Keratinocyte (primary cell): ENCODE results near the gene ITSN1. TPM values are rescaled to one million over a fixed set of nuclear protein-coding genes. Genes with fewer than 3 reads are reported as not detected.

Source experiments
- DNase-seq: peaks from one replicate; pipeline ENCODE4 v3.0.0-alpha.2; 2011; ENCODE audit warnings: low read depth, missing footprints, low spot score
- FAIRE-seq: peaks from 2 replicates; lab custom pipeline; 2011; peaks lifted over from hg19 to GRCh38; lab: Jason Lieb, UNC
- H2AFZ ChIP-seq: 2 replicates; pipeline ENCODE4 v1.6.0; 2012; ENCODE audit warnings: low read length, control low read depth, inconsistent platforms; ENCODE audit not compliant: control insufficient read depth
- H3K27ac ChIP-seq: 2 replicates; pipeline ENCODE4 v1.5.1; 2011; ENCODE audit warnings: low read length; ENCODE audit not compliant: control insufficient read depth, insufficient read depth
- H3K27me3 ChIP-seq: 3 replicates; pipeline ENCODE4 v1.6.0; 2011; ENCODE audit warnings: low read length; ENCODE audit not compliant: control insufficient read depth, insufficient read depth; ENCODE audit errors: extremely low read depth
- H3K36me3 ChIP-seq, 2 experiments: 2 replicates in 1 of 2; 3 replicates in 1 of 2; pipeline ENCODE4 v1.5.1; 2011; ENCODE audit warnings: low read length in 2 of 2, mild to moderate bottlenecking in 1 of 2; ENCODE audit not compliant: control insufficient read depth in 2 of 2, insufficient read depth in 2 of 2; ENCODE audit errors: extremely low read depth in 1 of 2
- H3K4me1 ChIP-seq: 3 replicates; pipeline ENCODE4 v1.5.1; 2011; ENCODE audit warnings: low read length; ENCODE audit not compliant: control insufficient read depth, insufficient read depth; ENCODE audit errors: extremely low read depth
- H3K4me2 ChIP-seq: 3 replicates; pipeline ENCODE4 v1.6.0; 2011; ENCODE audit warnings: low read depth, low read length; ENCODE audit not compliant: control insufficient read depth, insufficient read depth; ENCODE audit errors: extremely low read depth
- H3K4me3 ChIP-seq, 3 experiments: fragments of 200-600 bp in 1 of 3; sonication (generic) in 1 of 3; 2 replicates in 2 of 3; 3 replicates in 1 of 3; pipeline ENCODE4 v1.5.1; 2011 to 2016; ENCODE audit warnings: low read length in 3 of 3, mild to moderate bottlenecking in 3 of 3, control low read depth in 2 of 3, inconsistent platforms in 1 of 3, low read depth in 1 of 3, mixed read lengths in 1 of 3, mixed run types in 1 of 3, moderate library complexity in 1 of 3; ENCODE audit not compliant: control insufficient read depth in 2 of 3, insufficient read depth in 2 of 3; ENCODE audit errors: extremely low read depth in 1 of 3
- H3K79me2 ChIP-seq: 2 replicates; pipeline ENCODE4 v1.6.0; 2012; ENCODE audit warnings: low read length; ENCODE audit not compliant: control insufficient read depth, insufficient read depth
- H3K9ac ChIP-seq: 3 replicates; pipeline ENCODE4 v1.6.0; 2011; ENCODE audit warnings: low read length; ENCODE audit not compliant: control insufficient read depth, insufficient read depth; ENCODE audit errors: extremely low read depth
- H3K9me1 ChIP-seq: 3 replicates; pipeline ENCODE4 v1.6.0; 2011; ENCODE audit warnings: low read length; ENCODE audit not compliant: control insufficient read depth, insufficient read depth; ENCODE audit errors: extremely low read depth
- H3K9me3 ChIP-seq: 2 replicates; pipeline ENCODE4 v1.5.1; 2012; ENCODE audit warnings: low read depth, low read length; ENCODE audit not compliant: control insufficient read depth
- H4K20me1 ChIP-seq: 3 replicates; pipeline ENCODE4 v1.6.0; 2011; ENCODE audit warnings: low read length; ENCODE audit not compliant: control insufficient read depth, insufficient read depth; ENCODE audit errors: extremely low read depth
- CTCF ChIP-seq, 3 experiments: IDR thresholded peaks in 1 of 3; conservative IDR thresholded peaks in 1 of 3; optimal IDR thresholded peaks in 1 of 3; 2 replicates in 2 of 3; 3 replicates in 1 of 3; pipeline versions ENCODE3 to v1.5.1; 2011; ENCODE audit warnings: low read length in 3 of 3, mild to moderate bottlenecking in 3 of 3, moderate library complexity in 2 of 3, control low read depth in 1 of 3, inconsistent platforms in 1 of 3; ENCODE audit not compliant: insufficient read depth in 2 of 3; ENCODE audit errors: extremely low read depth in 1 of 3
- EZH2 ChIP-seq: IDR thresholded peaks from one replicate; pipeline ENCODE4 v1.6.1; 2012; ENCODE audit warnings: inconsistent platforms, mild to moderate bottlenecking, low read length, moderate library complexity
- dilution Hi-C: fragments of 300-500 bp; cut with MboI; formaldehyde crosslinking; loops from one replicate; pipeline ENCODE4 v1.7.0; 2020; ENCODE audit warnings: low sequenced_read_pairs; ENCODE audit not compliant: extremely low pct_ligation_motif_present
- polyA plus RNA-seq, 5 experiments: library from polyadenylated mRNA; depleted of rRNA in 3 of 5; stranded (reverse) in 3 of 5; stranded (forward) in 1 of 5; unstranded in 1 of 5; fragments of >200 nt; gene quantifications; 1 replicate in 1 of 5; 2 replicates in 3 of 5; 3 replicates in 1 of 5; pipeline versions ENCODE4 v1.2.1 to v1.2.3, GENCODE V29; 2011 to 2012; ENCODE audit warnings: missing spikeins in 2 of 5, low read depth in 1 of 5, low replicate concordance in 1 of 5

The ITSN1 gene
- polyA plus RNA-seq, 1 donor (not counting 4 experiments of a cell fraction or from before 2014, with no cell fraction given) = 34.3 TPM

- Histone ChIP-seq H3K27me3 (no peaks in the 10 kb centered on the region), H3K9me1 (no peaks in the 10 kb centered on the region), H3K4me1 (peaks cover 22% of the 10 kb centered on the region), H3K9me3 (peaks cover 5% of the 10 kb centered on the region), H4K20me1 (no peaks in the 10 kb centered on the region), H3K36me3 (peaks cover 0 to 2% of the 10 kb centered on the region in 2 experiments), H3K27ac (peak overlapping the region; percentile 56), H3K9ac (peak overlapping the region; percentile 22), H3K4me3 (peak overlapping the region in 2 of 3 experiments; percentile 0 to 24), H2AFZ (no peak overlapping the region), H3K79me2 (peaks cover 76% of the 10 kb centered on the region), H3K4me2 (peak overlapping the region; percentile 53)
- peak; percentile 95 for DNase-seq
- peak; percentile 98 for FAIRE-seq
- TF ChIP-seq CTCF (optimal IDR thresholded peaks at IDR 0.05 in 1 of 3, IDR thresholded peaks at IDR 0.05 in 1 of 3, conservative IDR thresholded peaks at IDR 0.05 in 1 of 3; ENCODE audit: extremely low read depth in 1 of 3, insufficient read depth in 2 of 3, low read length in 3 of 3) (no peak), EZH2 (no peak)
- dilution Hi-C loops = no loop called here
These were observed 13.4 kb downstream of the ITSN1 start for GRCh38 chr21:33655588-33656221.

GRCh38 chr21:33657124-33657820, 15.0 kb downstream of the ITSN1 start:
- no peak overlapping the region for H3K4me3 ChIP-seq
- no peak overlapping the region for H2AFZ ChIP-seq
- no peaks in the 10 kb centered on the region for H3K27me3 ChIP-seq
- H4K20me1 ChIP-seq = no peaks in the 10 kb centered on the region
- H3K36me3 ChIP-seq = peaks cover 0 to 2% of the 10 kb centered on the region in 2 experiments
- no peak for FAIRE-seq
- no peak for DNase-seq
- TF ChIP-seq CTCF (optimal IDR thresholded peaks at IDR 0.05 in 1 of 3, IDR thresholded peaks at IDR 0.05 in 1 of 3, conservative IDR thresholded peaks at IDR 0.05 in 1 of 3; ENCODE audit: extremely low read depth in 1 of 3, insufficient read depth in 2 of 3, low read length in 3 of 3) (no peak), EZH2 (no peak)
- no peak overlapping the region for H3K4me2 ChIP-seq
- H3K9me3 ChIP-seq = peaks cover 5% of the 10 kb centered on the region
- no peaks in the 10 kb centered on the region for H3K9me1 ChIP-seq
- dilution Hi-C loops = no loop called here
- peaks cover 29% of the 10 kb centered on the region for H3K4me1 ChIP-seq
- H3K27ac ChIP-seq = no peak overlapping the region
- H3K79me2 ChIP-seq = peaks cover 71% of the 10 kb centered on the region
- H3K9ac ChIP-seq = no peak overlapping the region
